Stimulated activated CD8-positive, alpha-beta memory T cell treated with anti-CD3 and anti-CD28 coated beads, Interleukin-15, amount 100 ng/mL, for 4 hours (primary cell): ENCODE results near the gene NARF.
"Not testable (repeated sequence)": the region's sequence is repeated elsewhere in the genome, so short reads cannot be mapped to it uniquely, and the experiment has no call there.

Experiments used
- DNase-seq, 2 donors: peaks; one replicate each; pipeline ENCODE4 v3.0.0-alpha.2; 2020; ENCODE audit warnings: low read depth in 2 of 2

The NARF gene

GRCh38 chr17:82531431-82531881 lies 72.9 kb downstream of the NARF start:
- DNase-seq, result no peak

GRCh38 chr17:82534401-82534812 lies 75.9 kb downstream of the NARF start:
- no peak for DNase-seq

- no peak for DNase-seq
Measured at GRCh38 chr17:82536512-82537201, 78.1 kb downstream of the NARF start.

GRCh38 chr17:82537228-82537627 lies 78.7 kb downstream of the NARF start:
- not testable (repeated sequence) for DNase-seq

GRCh38 chr17:82539076-82539475 lies 80.5 kb downstream of the NARF start:
- DNase-seq, result not testable (repeated sequence)
